NCI-H187 treated with DMSO at 0.1 percent for 48 hours (cell line): ENCODE data around the gene SORL1.

Source experiments
- DNase-seq: peaks from one replicate; lab custom pipeline; 2025; lab: John Stamatoyannopoulos, UW

The SORL1 gene

GRCh38 chr11:121661880-121662486, 209.9 kb downstream of the SORL1 start:
- DNase-seq = no peak

- DNase-seq = no peak
Observed at GRCh38 chr11:121664144-121664543, 212.0 kb downstream of the SORL1 start.

GRCh38 chr11:121665206-121665838, 213.2 kb downstream of the SORL1 start:
- DNase-seq = no peak

GRCh38 chr11:121667836-121668235, 215.7 kb downstream of the SORL1 start:
- DNase-seq = no peak

GRCh38 chr11:121669422-121669821, 217.3 kb downstream of the SORL1 start:
- no peak for DNase-seq

- DNase-seq = no peak
Observed at GRCh38 chr11:121670266-121670665, 218.2 kb downstream of the SORL1 start.

GRCh38 chr11:121670805-121671282, 218.7 kb downstream of the SORL1 start:
- no peak for DNase-seq

GRCh38 chr11:121671283-121672168, 219.4 kb downstream of the SORL1 start:
- DNase-seq = no peak

GRCh38 chr11:121672630-121673487, 220.7 kb downstream of the SORL1 start:
- DNase-seq = no peak

GRCh38 chr11:121681550-121682268, 229.6 kb downstream of the SORL1 start:
- no peak for DNase-seq
